ENCODE data around the gene HMGXB3.
"Not testable (repeated sequence)": the region's sequence is repeated elsewhere in the genome, so short reads cannot be mapped to it uniquely, and the experiment has no call there.

HMGXB3 gene

DNA sequence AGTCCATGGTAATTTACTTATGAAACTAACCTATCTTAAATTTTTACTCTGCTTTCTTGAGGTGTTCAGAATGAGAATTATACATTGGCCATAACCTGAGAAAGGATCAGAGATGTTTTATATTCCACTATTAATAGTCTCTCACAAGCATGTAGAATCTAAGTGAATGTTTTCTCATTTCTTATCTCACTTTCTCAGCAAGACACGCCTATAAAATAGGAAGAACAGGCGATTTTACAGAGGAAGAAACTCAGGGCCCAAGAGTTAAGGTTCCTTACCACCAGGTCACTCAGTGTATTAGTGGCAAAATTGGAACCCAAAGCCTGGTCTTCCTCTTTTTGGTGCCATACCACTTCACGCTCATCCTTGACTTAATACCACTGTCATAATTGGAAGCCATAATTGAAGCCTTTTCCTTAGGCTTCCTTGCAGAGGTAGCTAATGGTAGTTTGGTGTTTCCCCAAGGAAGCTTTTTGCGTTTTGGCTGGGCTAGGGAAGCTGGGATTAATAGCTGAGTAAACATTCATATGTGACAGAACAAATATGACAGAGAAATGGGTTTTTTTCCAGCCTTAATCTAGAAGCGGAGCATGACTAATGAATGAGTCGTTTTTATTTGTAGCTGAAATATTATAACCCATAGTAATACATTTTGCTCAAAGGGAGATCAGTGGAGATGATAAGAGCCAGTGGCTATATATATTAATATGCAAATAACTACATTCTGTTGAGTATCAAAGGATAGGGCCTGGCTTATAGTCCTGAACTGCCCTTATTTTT is 16.9 kb downstream of the HMGXB3 start:
- DNase-seq (ENCODE audit: low read depth in 2 of 2) = no peak

- no peak for DNase-seq (ENCODE audit: low read depth in 2 of 2)
These were observed 19.7 kb downstream of the HMGXB3 start for GRCh38 chr5:150020249-150020648.

DNA sequence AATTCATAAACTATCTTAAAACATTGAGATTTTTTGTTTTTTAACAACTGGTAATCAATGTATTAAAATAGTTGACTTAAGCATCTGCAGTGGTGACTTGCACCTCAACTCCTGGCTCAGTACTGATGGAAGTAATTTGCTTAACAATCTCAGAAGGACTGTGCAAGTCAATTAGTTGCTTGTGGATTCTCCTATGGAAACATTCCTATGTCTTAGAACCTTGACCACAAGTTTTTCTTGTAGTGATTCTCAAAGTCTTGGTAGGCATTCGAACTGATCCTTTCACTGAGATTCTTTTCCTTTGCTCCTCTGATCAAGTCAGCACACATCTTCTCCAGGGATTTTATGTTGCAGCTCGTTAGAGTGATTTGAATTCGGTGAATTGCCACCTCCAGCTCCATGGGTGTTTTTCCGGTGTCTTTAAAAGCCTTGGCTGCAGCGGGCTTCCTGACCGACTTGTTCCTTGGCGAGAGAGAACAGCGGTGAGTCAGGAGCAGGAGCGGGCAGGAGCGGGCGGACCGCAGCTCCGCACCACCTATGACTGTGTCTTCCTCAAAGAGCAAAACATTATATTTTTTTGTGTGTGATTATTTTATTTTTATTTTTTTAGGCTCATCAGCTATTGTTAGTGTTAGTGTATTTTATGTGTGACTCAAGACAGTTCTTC is 21.1 kb downstream of the HMGXB3 start:
- no peak for DNase-seq (ENCODE audit: low read depth in 2 of 2)

DNA sequence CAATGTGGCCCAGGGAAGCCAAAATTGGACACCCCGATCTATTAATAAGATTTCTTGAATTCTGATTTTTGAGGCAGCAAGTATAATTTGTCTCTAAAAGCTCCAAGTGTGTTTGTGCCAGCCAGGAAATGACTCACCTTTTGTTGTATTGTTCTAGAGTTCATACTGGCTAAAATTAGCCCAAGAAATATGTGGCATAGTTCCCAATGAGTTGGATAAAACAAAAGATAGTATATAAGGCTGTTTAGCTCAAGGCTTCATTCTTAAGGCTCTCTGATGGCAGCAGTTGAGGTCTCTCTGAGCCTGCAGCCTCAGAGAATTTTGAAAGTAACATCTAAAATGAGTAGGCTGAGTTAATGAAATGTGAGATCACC is 21.6 kb downstream of the HMGXB3 start:
- no peak for DNase-seq (ENCODE audit: low read depth in 2 of 2)

DNA sequence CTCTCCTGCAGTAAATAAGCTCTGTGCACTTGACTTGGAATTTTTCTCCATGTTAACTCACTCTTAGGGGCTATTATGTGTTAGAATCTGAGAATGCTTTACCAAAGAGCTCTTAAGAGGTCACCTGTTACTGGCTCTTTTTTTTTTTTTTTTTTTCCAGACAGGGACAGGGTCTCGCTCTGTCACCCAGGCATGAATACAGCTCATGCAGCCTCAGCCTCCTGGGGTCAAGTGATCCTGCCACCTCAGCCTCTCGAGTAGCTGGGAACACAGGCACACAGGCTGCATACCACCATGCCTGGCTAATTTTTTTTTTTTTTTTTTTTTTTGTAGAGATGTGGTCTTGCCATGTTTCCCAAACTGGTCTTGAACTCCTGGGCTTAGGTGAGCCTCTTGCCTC is 22.1 kb downstream of the HMGXB3 start:
- DNase-seq (ENCODE audit: low read depth in 2 of 2) = no peak

DNA sequence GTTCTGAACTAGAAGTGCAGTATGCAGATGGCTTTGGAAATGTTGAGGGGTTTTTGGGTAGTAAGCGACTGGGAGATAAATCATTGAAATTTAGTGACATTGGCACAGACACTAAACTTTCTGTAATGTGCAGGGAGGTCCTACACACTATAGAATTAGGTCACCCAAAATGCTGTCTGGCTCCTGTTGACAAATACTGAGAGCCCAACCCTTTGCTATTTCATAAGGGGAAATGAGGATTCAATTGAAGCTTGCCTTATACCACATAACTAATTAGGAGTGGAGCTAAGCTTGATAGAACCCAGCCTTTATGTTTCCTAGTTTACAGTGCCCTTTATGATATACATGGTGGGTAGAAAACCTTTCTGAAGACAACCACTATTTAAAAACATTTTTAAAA is 22.6 kb downstream of the HMGXB3 start:
- DNase-seq (ENCODE audit: low read depth in 2 of 2) = no peak

GRCh38 chr5:150024346-150024984 is 23.9 kb downstream of the HMGXB3 start:
- no peak for DNase-seq (ENCODE audit: low read depth in 2 of 2)

DNA sequence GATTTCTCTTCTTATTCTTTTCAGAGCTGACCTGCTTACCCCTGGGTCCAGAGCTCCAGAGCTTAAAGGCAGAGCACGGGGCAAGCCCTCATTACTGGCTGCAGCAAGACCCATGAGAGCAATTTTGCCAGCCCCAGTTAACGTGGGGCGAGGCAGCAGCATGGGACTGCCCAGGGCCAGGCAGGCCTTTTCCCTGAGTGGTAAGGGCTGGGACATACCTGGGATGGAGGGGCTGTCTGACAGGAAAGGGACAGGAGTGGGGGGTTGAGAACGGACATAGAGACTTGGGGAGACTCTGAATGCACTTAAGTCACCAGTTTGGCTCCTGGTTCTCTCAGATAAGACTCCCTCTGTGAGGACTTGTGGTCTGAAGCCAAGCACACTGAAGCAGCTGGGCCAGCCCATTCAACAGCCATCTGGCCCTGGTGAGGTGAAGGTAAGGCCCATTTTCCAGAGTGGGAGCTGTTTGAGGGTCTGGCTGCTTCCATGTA is 26.2 kb downstream of the HMGXB3 start:
- DNase-seq (ENCODE audit: low read depth in 2 of 2) = no peak

DNA sequence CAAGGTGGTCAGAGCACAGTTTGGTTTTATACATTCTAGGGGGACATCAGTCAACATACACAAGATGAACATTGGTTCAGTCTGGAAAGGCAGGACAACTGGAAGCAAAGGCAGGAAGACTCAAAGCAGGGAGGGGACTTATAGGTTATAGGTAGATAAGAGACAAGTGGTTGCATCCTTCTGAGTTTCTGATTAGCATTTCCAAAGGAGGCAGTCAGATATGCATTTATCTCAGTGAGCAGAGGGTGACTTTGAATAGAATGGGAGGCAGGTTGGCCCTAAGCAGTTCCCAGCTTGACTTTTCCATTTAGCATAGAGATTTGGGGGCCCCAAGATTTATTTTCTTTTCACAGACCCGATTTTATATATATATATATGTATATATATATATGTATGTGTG is 27.5 kb downstream of the HMGXB3 start:
- not testable (repeated sequence) for DNase-seq (ENCODE audit: low read depth in 2 of 2)

- DNase-seq (ENCODE audit: low read depth in 2 of 2) = no peak
These were observed 32.8 kb downstream of the HMGXB3 start for GRCh38 chr5:150033334-150033733.

DNA sequence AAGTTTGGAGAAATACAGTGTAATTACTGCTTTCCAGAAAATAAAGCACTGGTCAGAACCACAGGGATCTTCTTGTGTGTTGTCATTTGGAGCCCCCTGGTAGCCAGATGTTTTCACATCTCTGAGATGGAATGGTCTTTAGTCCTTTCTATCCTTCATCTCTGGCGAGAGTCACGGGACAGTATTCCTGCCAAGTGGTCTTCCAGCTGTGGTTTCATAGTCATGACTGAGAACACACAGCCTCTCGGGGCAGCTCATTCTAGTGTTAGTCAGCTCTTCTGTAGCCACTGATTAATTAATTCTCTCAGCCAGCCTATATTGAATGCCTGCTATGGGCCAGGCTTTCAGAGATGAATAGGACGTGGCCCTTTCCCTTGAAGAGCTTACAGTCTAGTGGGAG is 34.1 kb downstream of the HMGXB3 start:
- no peak for DNase-seq (ENCODE audit: low read depth in 2 of 2)

- no peak for DNase-seq (ENCODE audit: low read depth in 2 of 2)
These were observed 34.8 kb downstream of the HMGXB3 start for GRCh38 chr5:150035139-150035895.

DNA sequence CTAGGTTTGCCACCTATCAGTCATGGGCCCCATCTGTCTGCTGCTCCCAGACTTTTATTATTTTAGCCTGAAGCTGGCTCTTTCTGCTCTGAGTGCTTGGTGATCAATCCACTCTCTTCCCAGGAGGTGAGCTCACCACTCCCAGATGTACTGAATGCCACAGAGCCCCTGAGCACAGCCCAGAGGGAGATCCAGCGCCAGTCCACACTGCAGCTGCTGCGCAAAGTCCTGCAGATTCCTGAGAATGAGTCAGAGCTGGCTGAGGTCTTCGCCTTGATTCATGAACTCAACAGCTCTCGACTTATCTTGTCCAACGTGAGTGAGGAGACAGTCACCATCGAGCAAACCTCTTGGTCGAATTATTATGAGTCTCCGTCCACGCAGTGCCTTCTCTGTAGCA is 36.0 kb downstream of the HMGXB3 start:
- no peak for DNase-seq (ENCODE audit: low read depth in 2 of 2)

- no peak for DNase-seq (ENCODE audit: low read depth in 2 of 2)
These were observed 38.0 kb downstream of the HMGXB3 start for GRCh38 chr5:150038547-150038946.

- DNase-seq (ENCODE audit: low read depth in 2 of 2) = no peak
These were observed 41.9 kb downstream of the HMGXB3 start for GRCh38 chr5:150042459-150042858.

- no peak for DNase-seq (ENCODE audit: low read depth in 2 of 2)
These were observed 43.3 kb downstream of the HMGXB3 start for GRCh38 chr5:150043657-150044328.

GRCh38 chr5:150044329-150044681 is 43.8 kb downstream of the HMGXB3 start:
- no peak for DNase-seq (ENCODE audit: low read depth in 2 of 2)

- DNase-seq (ENCODE audit: low read depth in 2 of 2) = no peak
These were observed 44.2 kb downstream of the HMGXB3 start for GRCh38 chr5:150044712-150045111.

- no peak for DNase-seq (ENCODE audit: low read depth in 2 of 2)
These were observed 45.0 kb downstream of the HMGXB3 start for GRCh38 chr5:150045549-150045948.

GRCh38 chr5:150046031-150046430 is 45.5 kb downstream of the HMGXB3 start:
- no peak for DNase-seq (ENCODE audit: low read depth in 2 of 2)

GRCh38 chr5:150050172-150050811 is 49.8 kb downstream of the HMGXB3 start:
- DNase-seq (ENCODE audit: low read depth in 2 of 2) = not testable (repeated sequence)

All from stimulated activated CD8-positive, alpha-beta memory T cell treated with anti-CD3 and anti-CD28 coated beads, Interleukin-15, amount 100 ng/mL, for 4 hours (primary cell).